GM21786 (cell line): ENCODE results near the gene ANKRD39.
A peak's percentile ranks its signal among the peaks of the same experiment; 100 is the strongest.
"Not testable (repeated sequence)": the region's sequence is repeated elsewhere in the genome, so short reads cannot be mapped to it uniquely, and the experiment has no call there.

Source experiments
- ATAC-seq: cut with Tn5 transposase; IDR thresholded peaks from one replicate; pipeline ENCODE4 v1.9.1; 2021; ENCODE audit not compliant: unreplicated experiment

ANKRD39 gene, protein sequence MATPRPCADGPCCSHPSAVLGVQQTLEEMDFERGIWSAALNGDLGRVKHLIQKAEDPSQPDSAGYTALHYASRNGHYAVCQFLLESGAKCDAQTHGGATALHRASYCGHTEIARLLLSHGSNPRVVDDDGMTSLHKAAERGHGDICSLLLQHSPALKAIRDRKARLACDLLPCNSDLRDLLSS

DNA sequence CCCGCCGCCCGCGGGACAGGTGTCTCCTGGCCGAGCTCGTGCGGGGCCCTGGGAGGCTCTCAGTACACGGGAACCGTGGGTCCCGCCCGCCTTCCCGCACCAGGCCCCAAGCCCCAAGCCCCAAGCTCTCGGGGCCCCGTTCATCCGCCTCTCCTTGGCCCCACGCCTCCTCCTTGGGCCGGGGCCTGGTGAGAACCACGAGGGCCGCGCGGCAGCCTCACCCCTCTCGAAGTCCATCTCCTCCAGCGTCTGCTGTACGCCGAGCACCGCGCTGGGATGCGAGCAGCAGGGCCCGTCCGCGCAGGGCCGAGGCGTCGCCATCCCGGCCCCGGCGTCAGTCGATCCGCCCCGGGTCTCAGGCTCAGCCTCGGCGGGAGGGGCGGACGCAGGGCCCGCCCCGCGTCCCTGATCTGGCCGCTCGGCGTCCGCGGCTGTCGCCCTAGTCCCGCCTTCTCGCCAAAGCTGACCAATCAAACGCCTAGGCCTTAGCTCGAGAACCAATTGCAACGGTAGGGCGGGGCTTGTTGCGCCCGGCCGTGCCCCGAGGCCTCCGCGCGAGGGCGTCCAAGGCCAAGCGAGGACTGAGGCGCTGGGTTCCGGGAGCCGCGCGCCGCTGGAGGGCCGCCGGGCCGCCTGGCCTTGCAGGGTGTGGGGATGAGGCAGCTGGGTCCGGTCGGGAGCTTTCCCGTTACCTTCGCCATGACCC is at the start of gene ANKRD39:
ANKRD39 (minus strand) TSS at position 350 of the 706 bp plus-strand sequence; CDS start at position 321, 29 bp downstream.
- ATAC-seq: peak; percentile 91

DNA sequence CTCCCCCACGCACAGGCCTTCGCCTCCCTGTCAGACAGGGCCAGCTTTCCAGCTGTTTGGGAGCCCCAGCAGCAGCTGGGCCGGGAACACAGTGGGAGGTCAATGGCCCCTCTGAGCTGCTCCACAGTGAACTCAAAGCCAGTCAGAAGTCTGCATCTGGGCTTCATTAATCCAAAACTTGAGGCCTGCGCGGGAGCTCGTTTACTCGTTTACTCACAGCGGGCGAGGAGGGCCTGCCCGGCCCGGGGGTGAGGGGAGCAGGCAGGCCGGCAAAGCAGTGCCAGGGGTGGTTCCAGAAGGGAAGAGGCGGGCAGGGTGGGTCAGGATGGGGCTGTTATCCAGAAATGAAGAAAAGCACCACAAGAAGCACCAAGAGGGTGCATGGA is 48.9 kb upstream of the ANKRD39 start:
- no peak for ATAC-seq

DNA sequence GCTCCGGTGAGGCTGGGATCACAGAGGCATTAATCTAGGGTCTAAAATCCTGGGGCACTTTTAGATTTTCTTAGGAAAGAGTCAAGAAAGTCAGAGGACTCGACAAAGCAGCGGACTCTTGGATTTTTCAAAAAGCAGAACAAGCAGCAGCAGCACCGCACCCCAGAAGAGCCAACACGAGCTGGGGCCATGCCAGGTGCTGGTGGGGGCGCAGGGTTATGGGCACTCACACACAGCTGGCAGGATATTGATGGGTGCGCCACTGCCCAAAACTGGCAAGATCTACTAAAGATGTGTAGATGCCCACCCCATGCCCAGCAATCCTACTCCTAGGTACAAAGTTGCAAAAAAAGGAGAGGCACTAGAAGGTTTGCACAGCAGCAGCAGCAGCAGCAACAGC is 46.0 kb upstream of the ANKRD39 start:
- no peak for ATAC-seq

DNA sequence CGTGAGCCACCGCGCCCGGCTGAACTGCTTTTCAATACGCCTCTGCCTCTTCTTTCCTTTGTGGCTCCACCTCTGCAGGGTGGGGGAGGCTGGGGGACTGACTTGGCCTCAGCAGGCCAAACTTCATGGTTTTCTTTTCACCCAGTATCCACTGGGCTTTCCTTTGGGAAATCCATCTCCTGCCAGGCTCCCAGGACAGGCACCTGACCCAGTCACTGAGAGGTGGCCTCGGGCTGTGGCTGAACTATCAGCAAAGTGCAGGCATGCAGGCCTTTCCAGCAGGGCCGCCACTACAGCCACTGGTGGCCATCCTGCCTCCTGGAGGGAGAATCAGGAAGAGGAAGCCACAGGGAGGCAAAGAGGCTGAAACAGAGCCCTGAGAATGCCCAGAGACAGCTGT is 45.5 kb upstream of the ANKRD39 start:
- ATAC-seq: no peak

DNA sequence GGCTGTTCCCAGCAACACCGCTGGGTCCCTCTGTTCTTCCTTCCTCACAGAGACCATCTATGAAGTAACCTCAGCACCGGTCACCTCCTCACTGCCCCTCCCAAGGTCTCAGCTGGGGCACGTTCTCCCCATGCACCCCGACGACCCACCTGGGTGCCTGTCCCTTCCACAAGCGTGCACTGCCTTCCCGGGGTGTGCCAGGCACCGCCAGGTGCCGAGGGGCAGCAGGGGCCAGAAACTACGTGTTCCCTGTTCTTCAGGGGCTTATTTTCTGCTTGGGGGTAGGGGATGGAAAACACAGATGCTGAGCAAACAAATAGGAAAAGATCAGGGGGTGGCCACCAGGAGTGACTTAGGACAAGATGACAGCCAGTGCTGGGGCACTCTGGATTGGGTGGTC is 42.4 kb upstream of the ANKRD39 start:
- ATAC-seq: no peak

DNA sequence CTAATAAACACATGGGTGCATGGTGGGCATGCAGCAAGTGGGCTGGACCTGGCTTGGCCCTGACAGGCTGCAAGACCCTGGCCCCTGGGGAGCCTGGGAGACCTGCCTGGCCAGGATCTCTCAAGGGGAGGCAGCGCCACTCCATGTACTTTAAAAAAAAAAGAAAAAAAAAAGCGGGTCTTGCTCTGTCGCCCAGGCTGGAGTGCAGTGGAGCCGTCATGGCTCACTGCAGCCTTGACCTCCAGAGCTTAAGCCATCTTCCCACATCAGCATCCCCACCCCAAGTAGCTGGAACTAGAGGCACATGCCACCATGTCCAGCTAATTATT is 41.6 kb upstream of the ANKRD39 start:
- no peak for ATAC-seq

DNA sequence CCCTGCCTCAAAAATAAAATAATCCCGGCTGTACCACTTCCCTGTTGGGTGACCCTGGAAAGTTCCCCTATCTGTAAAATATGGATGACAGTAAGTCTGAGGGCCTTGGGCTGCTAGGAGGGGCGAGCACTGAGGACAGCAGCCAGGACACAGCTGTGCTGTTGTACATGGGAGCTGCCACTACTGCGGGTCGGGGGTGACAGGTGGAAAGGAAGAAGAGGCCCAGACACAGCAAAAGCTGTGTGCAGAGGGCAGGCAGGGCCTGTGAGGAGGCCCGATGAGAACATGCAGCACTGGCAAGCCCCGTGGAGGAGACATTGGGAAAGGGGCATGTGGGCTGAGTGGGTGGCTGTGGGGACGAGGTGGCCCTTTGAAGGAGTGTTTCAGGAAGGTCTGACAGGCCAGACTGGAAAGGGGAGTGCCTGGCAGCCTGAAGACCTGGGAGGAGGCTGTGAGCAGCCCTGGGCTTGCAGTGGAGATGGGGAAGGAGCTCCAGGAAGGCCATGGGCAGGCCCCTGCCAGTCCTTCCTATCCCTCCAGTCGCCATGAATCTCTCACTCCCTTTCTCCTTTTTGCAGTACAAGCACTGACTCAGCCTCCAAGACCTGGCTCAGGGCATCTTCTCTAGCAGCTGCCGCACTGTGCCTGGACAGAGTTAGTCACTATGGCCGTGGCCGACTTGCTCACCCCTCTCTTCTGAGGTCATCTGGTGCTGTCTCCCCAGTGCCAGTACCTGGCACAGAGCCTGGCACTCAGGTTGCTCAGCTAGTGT is 41.0 kb upstream of the ANKRD39 start:
- no peak for ATAC-seq

DNA sequence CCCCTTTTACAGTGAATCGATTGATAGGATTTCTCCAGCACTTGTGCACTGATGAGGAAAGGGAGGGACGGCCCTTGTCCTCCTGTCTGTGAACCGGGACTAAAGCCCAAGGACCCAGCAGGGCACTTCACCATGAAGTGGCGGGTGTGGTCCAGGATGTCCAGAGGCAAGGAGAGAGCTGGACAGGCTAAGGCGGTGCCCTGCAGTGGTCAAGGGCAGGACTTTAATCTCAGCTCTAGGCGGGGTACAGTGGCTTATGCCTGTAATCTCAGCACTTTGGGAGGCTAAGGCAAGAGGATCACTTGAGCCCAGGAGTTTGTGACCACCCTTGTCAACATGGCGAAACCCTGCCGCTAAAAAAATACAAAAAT is 40.3 kb upstream of the ANKRD39 start:
- no peak for ATAC-seq

DNA sequence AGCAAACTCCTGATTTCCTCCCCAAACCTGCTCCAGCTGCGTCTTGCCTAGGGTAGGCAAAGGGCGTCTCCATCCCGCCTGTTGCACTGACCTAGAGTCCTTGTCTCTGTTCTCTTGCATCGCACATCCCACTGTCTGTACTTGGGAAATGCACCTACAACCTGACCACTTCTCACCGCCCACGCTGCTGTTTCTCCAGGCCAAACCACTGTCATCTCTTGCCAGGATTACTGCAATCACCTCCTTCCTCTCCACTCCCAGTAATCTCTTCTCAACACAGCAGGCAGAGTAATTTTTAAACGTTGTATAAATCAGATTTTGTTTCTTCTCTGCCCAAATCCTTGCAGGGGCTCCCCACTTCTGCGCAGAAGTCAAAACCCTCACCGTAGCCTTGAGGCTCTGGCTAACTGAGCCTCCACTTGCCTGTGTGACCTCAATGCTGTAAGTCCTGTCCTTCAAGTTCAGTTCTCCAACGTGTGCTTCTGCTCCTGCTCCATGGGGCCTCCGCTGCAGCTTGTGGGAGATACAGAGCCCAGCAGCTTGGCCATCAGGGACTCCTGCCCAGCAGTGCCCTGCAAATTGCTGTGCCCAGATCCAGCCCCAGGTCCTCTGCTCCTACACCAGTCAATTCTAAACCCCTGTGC is 39.8 kb upstream of the ANKRD39 start:
- ATAC-seq: no peak

DNA sequence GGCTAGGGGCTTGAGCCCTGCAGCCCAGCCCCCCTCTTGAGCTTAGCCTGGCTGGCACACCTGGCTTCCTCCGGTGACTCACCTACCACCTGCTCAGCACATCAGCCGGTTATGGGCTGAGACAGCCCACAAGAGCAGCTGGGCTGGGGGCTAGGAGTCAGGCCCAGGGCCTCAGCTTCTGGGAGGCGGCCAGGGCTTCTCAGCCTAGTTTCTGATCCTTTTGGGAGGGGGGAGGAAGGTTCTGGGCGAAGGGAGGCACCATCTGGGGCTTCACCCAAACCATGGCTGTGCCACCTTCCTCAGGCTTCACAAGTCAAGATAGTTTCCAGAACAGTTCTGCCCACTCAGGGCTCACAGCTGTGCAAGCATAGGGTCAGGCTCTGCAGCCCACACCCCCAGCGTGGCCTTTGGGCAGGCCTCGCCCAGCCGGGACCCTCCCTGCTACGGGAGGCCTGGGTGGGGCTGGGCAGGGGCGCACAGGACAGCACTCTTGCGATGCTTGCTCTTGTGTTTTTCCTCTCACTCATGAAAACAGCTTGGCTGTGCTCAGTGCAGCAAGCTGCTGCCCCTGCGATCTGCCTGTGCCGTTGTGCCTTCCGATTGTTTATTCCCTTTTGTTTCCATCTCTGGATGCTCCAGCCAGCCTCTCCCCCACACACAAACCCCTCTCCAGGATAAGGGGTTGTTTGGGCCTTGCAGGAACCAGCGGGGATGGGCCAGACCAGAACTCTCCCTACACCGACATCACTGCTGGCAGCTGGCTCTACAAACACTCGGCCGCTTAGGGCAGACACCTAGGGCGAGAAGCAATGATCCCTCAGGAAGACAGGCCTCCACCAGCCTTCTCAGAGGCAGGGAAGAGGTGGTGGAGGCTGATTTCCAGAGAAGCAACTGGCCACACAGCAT is 38.2 kb upstream of the ANKRD39 start:
- ATAC-seq: no peak

DNA sequence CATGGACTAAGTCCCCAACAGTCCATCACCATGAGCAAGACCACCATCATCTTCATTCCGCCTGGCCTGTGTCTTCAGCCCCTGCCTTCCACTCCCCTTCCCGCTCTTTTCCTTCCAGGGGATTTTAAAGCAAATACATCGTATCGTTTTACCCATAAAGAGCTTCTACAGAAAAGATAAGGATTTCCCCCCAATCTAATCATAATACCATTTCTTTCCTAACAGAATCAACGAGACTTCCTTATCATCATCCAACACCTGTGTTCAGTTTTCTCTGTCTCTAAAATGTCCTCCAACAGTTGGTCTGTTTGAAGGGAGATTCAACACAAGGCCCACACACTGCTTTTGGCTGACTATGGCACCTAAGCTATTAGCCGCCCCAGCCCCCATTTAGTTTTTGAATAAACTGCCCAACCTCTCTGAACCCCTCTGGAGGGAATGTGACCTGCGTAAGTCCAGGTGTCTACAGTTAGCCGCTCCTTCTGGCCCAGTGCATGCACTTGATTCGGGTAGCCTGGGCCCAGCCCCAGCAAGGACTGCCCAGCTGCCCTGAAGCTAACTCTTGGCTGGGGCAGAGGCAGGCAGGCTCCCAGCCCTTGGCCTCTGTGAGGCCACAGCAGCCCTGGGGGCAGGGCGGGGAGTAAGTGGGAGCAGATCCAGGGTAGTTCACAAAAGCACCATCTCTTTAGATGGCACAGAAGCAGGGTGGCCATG is 37.4 kb upstream of the ANKRD39 start:
- ATAC-seq: no peak

DNA sequence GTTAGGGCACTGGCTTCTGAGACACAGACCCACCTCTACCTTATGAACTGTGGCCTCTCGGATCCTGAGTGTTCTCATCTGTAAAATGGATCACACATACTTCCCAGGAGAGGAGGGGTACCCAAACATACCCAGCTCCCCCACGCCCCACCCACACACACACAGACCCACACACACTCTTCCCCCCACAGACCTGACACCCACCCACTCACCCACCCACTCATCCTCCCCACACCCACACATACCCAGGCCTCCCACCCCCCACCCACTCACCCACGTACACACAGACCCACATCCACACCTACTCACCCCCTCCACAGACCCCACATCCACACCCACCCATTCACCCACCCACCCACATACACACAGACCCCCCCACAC is 36.3 kb upstream of the ANKRD39 start:
- ATAC-seq: no peak

DNA sequence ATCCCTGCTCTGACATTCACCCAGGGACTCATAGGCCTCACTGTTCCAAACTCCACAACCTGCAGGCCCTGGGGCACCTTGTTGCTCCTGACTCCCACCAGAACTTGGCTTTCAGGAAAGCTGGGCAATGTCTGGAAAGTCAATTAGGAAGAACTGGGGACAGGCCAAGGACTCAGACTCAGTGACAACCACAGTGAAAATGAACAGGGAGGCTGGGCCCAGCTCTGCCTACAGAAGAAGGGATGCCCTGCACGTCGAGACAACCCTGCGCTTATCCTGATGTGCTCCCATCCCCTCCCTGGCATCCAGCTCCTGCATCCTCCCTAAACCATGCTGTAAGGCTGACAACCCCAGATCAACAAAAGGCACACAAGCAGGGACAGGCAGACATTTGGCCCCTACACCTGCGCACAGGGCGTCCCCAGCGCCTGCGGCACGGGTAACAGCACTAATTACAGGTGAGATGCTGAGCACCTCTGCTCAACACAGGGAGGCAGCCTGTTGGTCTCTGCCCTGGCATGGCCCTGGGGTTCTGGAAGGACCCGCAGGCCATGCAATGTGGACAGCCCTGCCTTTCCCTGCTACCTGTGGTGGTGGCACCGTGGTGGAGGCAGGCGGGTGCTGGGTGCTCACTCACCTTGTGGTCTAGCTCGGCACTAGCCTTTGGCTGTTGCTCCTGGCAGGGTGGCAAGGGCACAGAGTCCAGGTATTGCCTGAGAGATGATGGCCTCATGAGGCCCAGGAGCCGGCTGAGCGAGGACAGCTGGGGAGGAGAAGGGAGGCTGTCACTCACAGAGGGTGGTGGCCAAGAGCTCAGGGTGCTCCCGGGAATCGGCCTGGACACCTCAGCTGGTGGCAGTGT is 35.7 kb upstream of the ANKRD39 start:
- no peak for ATAC-seq

DNA sequence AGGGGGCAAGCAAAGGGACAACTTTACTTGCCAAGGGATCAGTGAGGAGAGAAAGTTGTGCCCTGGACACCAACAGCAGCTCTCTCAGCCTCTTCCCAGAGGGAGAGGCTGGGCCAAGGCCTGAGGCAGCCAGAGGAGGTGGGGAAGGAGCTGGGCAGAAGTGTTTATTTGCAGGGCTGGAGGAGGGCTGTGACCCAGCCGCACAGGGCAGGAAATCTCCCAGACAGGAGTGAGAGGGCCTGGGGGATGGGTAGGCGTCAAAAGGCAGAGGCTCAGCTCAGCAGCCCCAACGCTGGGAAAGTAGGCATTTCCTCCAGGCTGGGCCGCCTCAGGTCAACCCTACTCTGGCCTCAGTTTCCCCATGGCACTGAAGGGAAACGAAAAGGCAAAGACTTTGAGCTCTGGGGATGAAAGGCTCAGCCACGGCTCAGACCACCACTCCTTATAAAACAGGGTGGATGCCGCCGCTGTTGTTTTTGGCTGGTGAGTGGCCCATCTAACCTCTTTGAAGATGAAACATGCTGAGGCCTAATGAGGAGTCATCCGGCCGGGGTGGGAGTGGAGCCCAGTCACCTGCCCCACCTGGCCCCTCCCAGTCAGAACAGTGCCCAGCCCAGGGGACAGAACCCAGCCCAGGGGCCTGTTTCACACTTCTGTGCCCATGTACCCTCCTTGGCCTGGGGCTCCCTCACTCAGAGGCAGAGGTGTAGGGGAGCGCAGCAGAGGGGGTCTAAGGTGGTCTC is 33.9 kb upstream of the ANKRD39 start:
- no peak for ATAC-seq

DNA sequence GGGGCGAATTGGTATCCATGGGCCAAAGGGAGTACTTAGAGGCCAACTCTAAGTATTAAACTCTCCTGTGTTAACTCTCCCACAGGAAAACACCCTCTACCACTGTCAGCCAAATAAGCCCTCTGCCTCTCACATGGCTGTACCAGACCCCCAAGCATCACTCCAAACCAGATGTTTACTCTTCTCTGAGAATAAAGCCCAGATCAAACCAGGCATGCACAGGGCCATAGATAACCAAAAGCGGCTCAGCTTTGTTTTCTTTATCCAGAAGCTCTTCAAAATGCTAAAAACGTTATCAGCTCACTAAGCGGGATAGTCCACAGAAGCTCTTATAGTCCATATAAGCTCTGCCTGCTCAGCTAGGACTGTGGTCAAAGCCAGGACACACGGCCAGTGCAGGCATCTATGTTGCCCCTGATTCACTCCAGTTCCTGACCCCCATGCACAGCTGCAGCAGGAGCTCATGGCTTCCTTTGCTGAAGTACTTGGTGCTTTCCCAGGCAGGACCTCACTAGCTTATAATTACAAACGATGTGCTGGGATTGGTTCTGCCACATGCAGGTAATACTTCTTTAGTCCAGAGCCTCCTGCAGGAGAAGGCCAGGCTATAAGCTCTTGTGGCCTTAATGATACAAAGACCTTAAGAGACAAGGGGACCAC is 33.0 kb upstream of the ANKRD39 start:
- ATAC-seq: no peak

DNA sequence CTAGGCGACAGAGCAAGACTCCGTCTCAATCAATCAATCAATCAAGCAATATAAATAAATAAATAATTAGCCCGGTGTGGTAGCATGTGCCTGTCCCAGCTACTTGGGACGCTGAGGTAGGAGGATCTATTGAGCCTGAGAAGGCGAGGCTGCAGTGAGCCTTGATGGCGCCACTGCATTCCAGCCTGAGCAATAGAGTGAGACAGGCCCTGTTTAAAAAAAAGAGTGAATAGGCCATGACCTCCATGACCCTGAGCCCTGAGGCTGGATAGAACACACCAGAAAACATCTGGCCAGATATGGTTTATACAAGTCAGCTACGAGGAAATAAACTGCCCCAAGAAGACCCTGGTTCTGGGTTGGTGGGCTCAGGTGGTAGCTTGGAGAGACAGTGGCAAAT is 32.4 kb upstream of the ANKRD39 start:
- no peak for ATAC-seq

DNA sequence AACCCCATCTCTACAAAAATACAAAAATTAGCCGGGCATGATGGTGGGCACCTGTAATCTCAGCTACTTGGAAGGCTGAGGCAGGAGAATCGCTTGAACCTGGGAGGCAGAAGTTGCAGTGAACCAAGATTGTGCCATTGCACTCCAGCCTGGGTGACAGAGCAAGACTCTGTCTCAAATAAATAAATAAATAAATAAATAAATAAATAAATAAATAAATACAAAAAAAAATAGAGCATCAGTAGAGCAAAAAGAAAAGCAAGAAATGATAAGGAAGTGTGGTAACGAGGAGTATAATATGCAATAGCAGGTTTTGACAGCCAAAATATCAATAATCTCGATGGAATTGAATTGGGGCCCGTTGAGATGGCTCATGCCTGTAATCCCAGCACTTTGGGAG is 31.7 kb upstream of the ANKRD39 start:
- ATAC-seq: not testable (repeated sequence)
